Cardiac muscle cell (in vitro differentiated cells and primary cell): Measurements from ENCODE around the gene PITPNB. TPM values are rescaled to one million over a fixed set of nuclear protein-coding genes. Genes with fewer than 3 reads are reported as not detected.
A peak's percentile ranks its signal among the peaks of the same experiment; 100 is the strongest.

Experiments
- DNase-seq, 2 donors: peaks; one replicate each; pipeline versions ENCODE4 v3.0.0 to v3.0.0-alpha.2; 2010 to 2017; ENCODE audit warnings: low read depth in 1 of 2, low spot score in 1 of 2
- H3K27ac ChIP-seq: fragments of 200-600 bp; sonication (generic); 2 replicates; pipeline ENCODE4 v1.5.1; 2016
- H3K27me3 ChIP-seq: fragments of 200-600 bp; sonication (generic); 2 replicates; pipeline ENCODE4 v1.6.0; 2016; ENCODE audit warnings: control low read depth
- H3K36me3 ChIP-seq: fragments of 200-600 bp; sonication (generic); 2 replicates; pipeline ENCODE4 v1.5.1; 2016; ENCODE audit warnings: control low read depth
- H3K4me1 ChIP-seq: fragments of 200-600 bp; sonication (generic); 2 replicates; pipeline ENCODE4 v1.8.1; 2017; ENCODE audit warnings: low read depth, mild to moderate bottlenecking, mixed run types
- H3K4me3 ChIP-seq: fragments of 200-600 bp; sonication (generic); 2 replicates; pipeline ENCODE4 v1.5.1; 2016; ENCODE audit warnings: mild to moderate bottlenecking
- H3K9me3 ChIP-seq: fragments of 200-600 bp; sonication (generic); 2 replicates; pipeline ENCODE4 v1.5.1; 2017; ENCODE audit warnings: low read depth, mild to moderate bottlenecking, control low read depth
- polyA plus RNA-seq: library from polyadenylated mRNA; unstranded; fragments of >200 nt; fragmentation: Nextera tagmentation; extraction: Ambion mirVana; gene quantifications from 2 replicates; pipeline ENCODE4 v1.2.1, GENCODE V29; 2016
- total RNA-seq: library from RNA; depleted of rRNA; stranded (reverse); fragments of >200 nt; gene quantifications from 2 replicates; pipeline ENCODE4 v1.2.3, GENCODE V29; 2016
- TF ChIP-seq, protein P1 (sequence below): IDR thresholded peaks from 2 replicates; pipeline ENCODE4 v1.5.1; 2012; ENCODE audit warnings: low read depth, mild to moderate bottlenecking, low read length

The PITPNB gene
- total and polyA plus RNA-seq, 2 experiments from 2014 or later: 73.2 to 131 TPM

DNA sequence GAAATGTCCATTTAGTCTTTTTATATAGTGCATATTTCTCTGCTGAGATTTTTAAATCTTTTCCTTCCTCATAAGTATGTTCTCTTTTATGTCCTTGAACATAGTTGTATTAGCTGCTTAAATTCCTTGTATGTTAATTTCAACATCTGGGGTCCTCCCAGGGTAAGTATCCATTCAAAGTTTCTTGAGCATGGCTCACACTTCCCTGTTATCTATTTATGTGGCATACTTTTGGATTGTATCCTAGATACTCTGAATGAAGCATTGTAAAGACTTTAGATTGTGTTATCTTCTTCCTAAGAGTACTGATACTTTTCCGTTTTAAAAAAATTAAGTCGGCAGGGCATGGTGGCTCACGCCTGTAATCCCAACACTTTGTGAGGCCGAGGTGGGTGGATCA lies 28.4 kb upstream of the PITPNB start:
- DNase-seq: peak in 1 of 2 donors; percentile 77
- H3K36me3 ChIP-seq: no peaks in the 10 kb centered on the region
- no peaks in the 10 kb centered on the region for H3K4me1 ChIP-seq
- no peak overlapping the region for H3K4me3 ChIP-seq
- no peaks in the 10 kb centered on the region for H3K9me3 ChIP-seq
- H3K27me3 ChIP-seq: no peaks in the 10 kb centered on the region
- TF ChIP-seq, protein P1, sequence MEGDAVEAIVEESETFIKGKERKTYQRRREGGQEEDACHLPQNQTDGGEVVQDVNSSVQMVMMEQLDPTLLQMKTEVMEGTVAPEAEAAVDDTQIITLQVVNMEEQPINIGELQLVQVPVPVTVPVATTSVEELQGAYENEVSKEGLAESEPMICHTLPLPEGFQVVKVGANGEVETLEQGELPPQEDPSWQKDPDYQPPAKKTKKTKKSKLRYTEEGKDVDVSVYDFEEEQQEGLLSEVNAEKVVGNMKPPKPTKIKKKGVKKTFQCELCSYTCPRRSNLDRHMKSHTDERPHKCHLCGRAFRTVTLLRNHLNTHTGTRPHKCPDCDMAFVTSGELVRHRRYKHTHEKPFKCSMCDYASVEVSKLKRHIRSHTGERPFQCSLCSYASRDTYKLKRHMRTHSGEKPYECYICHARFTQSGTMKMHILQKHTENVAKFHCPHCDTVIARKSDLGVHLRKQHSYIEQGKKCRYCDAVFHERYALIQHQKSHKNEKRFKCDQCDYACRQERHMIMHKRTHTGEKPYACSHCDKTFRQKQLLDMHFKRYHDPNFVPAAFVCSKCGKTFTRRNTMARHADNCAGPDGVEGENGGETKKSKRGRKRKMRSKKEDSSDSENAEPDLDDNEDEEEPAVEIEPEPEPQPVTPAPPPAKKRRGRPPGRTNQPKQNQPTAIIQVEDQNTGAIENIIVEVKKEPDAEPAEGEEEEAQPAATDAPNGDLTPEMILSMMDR: no peak
- H3K27ac ChIP-seq: no peak overlapping the region

DNA sequence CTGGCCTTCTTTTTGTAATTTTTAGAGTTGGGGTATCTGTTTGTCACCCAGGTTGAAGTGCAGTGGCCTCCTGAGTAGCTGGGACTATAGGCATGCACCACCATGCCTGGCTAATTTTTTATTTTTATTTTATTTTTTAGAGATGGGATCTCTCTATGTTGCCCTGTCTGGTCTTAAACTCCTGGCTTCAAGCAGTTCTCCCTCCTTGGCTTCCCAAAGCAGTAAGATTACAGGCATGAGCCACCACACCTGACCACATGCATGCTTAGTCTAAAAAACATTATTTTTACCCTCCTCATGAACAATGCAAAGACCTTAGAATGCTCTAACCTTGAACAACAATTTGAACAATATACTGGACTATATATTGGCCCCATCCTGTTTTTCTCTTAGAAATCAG lies 22.1 kb upstream of the PITPNB start:
- TF ChIP-seq, protein P1: no peak
- Histone ChIP-seq H3K27ac (no peak overlapping the region), H3K27me3 (no peaks in the 10 kb centered on the region), H3K4me3 (no peak overlapping the region), H3K9me3 (no peaks in the 10 kb centered on the region), H3K4me1 (no peaks in the 10 kb centered on the region), H3K36me3 (peaks cover 5% of the 10 kb centered on the region)
- DNase-seq: no peak

DNA sequence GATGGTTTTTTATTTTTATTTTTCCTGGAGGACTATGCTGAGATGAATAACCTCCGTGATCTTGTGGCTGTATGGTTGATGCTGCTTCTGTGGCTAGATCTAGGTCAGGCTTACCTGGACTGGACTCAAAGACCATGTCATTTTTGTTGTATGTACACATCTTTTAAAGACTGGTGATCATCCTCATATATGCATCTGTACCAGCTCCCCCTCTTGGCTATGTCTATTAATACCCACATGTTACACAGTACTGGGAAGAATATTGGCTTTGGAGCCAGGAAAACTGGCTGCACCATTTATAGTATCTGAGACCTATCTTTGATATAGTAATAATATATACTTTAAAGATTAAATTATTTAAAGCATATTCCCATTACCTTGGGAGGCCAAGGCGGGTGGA lies 18.4 kb upstream of the PITPNB start:
- TF ChIP-seq, protein P1: peak; percentile 29
- H3K9me3 ChIP-seq: no peaks in the 10 kb centered on the region

DNA sequence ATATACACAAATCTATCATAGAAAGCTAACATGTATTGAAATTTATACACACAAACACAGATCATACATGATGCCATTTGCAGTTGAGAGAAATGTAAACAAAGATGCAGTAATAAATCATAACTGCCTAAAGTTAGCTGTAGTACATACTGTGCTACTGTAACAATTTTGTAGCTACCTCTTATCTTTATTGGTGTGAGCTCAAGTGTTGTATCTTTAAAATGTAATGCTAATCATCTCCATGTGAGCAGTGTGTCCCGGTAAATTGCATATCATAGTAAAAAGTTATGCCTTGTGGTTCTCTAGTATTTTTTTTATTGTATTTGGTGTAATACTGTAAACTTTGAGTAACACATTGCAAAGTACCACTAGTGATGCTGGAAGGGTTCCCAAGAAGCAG lies 16.8 kb upstream of the PITPNB start:
- DNase-seq: no peak
- no peak overlapping the region for H3K27ac ChIP-seq
- H3K9me3 ChIP-seq: no peaks in the 10 kb centered on the region
- TF ChIP-seq, protein P1: no peak
- H3K4me3 ChIP-seq: no peak overlapping the region
- H3K4me1 ChIP-seq: no peaks in the 10 kb centered on the region
- no peaks in the 10 kb centered on the region for H3K36me3 ChIP-seq
- H3K27me3 ChIP-seq: no peaks in the 10 kb centered on the region

More for the DNA sequence above, 18.4 kb upstream of the PITPNB start:
- no peak overlapping the region for H3K4me3 ChIP-seq
- peaks cover 5% of the 10 kb centered on the region for H3K36me3 ChIP-seq
- H3K4me1 ChIP-seq: no peaks in the 10 kb centered on the region
- peak in 1 of 2 donors; percentile 18 for DNase-seq
- H3K27me3 ChIP-seq: no peaks in the 10 kb centered on the region
- no peak overlapping the region for H3K27ac ChIP-seq

DNA sequence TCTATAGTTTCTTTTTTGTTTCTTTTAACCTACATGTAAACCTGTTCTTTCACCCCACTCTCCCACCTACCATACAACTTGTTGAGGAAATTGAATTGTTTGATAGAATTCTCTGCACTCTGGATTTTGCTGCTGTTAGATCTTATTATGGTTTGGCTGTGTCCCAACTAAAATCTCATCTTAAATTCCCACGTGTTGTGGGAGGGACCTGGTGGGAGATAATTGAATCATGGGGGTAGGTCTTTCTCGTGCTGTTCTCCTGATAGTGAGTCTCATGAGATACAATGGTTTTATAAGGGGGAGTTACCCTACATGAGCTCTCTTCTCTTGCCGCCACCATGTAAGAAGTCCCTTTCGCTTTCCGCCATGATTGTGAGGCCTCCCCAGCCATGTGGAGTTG lies 15.0 kb upstream of the PITPNB start:
- no peaks in the 10 kb centered on the region for H3K36me3 ChIP-seq
- H3K27me3 ChIP-seq: no peaks in the 10 kb centered on the region
- no peak for DNase-seq

More for the DNA sequence above, 15.0 kb upstream of the PITPNB start:
- Histone ChIP-seq H3K4me3 (no peak overlapping the region), H3K9me3 (no peaks in the 10 kb centered on the region), H3K4me1 (no peaks in the 10 kb centered on the region), H3K27ac (no peak overlapping the region)
- TF ChIP-seq, protein P1: no peak
